Adrenal gland (tissue), 5 donors: ENCODE results near the gene SESN1.

ENCODE experiments used
- POLR2A ChIP-seq, 2 donors: fragments of 450-650 bp; IDR thresholded peaks; one replicate each; pipeline ENCODE4 v1.6.1; 2017; ENCODE audit warnings: antibody characterized with exemption in 2 of 2, mild to moderate bottlenecking in 2 of 2, moderate library complexity in 1 of 2
- TF ChIP-seq, protein P1 (sequence below), 6 experiments: fragments of 450-650 bp in 4 of 6; fragments of 200-600 bp in 2 of 6; sonication (generic) in 1 of 6; IDR thresholded peaks; 1 replicate in 5 of 6; 2 replicates in 1 of 6; pipeline versions ENCODE4 v1.5.1 to v1.8.0; 2016 to 2021; ENCODE audit warnings: antibody characterized with exemption in 6 of 6, mild to moderate bottlenecking in 2 of 6, moderate library complexity in 1 of 6
- donor health status: DM: no; HTN: no; CAD: no.

DNA sequence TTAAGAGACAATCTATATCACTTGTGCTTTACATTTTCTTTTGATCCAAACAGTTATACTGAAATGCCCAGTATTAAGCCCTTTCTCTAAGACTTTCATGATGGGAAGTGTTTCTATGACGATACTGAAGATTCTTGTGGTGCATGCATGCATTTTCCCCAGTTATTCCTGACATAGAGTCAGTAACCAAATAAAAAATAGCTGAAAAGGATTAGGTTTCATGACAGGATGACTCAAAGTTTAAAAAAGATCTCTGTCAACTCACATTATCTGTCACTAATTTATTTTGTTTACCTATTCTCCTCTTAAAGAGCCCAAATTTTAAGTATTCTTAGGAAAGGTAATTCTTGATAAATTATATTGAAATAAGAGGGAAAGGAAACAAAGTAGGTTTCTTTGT, 98.4 kb downstream of the SESN1 start:
- TF ChIP-seq POLR2A (IDR thresholded peaks at IDR 0.05): no peak
- TF ChIP-seq, protein P1, sequence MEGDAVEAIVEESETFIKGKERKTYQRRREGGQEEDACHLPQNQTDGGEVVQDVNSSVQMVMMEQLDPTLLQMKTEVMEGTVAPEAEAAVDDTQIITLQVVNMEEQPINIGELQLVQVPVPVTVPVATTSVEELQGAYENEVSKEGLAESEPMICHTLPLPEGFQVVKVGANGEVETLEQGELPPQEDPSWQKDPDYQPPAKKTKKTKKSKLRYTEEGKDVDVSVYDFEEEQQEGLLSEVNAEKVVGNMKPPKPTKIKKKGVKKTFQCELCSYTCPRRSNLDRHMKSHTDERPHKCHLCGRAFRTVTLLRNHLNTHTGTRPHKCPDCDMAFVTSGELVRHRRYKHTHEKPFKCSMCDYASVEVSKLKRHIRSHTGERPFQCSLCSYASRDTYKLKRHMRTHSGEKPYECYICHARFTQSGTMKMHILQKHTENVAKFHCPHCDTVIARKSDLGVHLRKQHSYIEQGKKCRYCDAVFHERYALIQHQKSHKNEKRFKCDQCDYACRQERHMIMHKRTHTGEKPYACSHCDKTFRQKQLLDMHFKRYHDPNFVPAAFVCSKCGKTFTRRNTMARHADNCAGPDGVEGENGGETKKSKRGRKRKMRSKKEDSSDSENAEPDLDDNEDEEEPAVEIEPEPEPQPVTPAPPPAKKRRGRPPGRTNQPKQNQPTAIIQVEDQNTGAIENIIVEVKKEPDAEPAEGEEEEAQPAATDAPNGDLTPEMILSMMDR (IDR thresholded peaks at IDR 0.05): no peak
